Body of pancreas (tissue), 4 donors: ENCODE measurements around the gene KCNN3.

Source experiments
- CTCF ChIP-seq, 7 experiments: fragments of 450-650 bp in 4 of 7; fragments of 200-600 bp in 3 of 7; sonication (generic) in 3 of 7; IDR thresholded peaks; one replicate each; pipeline ENCODE4 v1.5.1; 2016 to 2019; ENCODE audit warnings: antibody characterized with exemption in 7 of 7
- POLR2A ChIP-seq, 3 donors: fragments of 450-650 bp; IDR thresholded peaks; one replicate each; pipeline ENCODE4 v1.6.1; 2016; ENCODE audit warnings: antibody characterized with exemption in 3 of 3, mild to moderate bottlenecking in 2 of 3

GRCh38 chr1:154741327-154741726 lies 128.8 kb downstream of the KCNN3 start:
- no peak for TF ChIP-seq CTCF (IDR thresholded peaks at IDR 0.05)
- no peak for TF ChIP-seq POLR2A (IDR thresholded peaks at IDR 0.05)
